CD4-positive, alpha-beta T cell treated with Interleukin-12 subunit alpha and Interleukin-12 subunit beta, for 1 hour (primary cell): ENCODE measurements around the gene PTPRE.
A peak's percentile ranks its signal among the peaks of the same experiment; 100 is the strongest.

ENCODE experiments used
- DNase-seq: peaks from one replicate; pipeline ENCODE4 v3.0.0-alpha.2; 2020

Gene PTPRE

GRCh38 chr10:127906548-127907377, at the start of gene PTPRE:
Gene PTPRE (plus strand): TSS chr10:127907103. CDS start chr10:128040882, 133,779 bp downstream.
- DNase-seq = peak; percentile 63

DNA sequence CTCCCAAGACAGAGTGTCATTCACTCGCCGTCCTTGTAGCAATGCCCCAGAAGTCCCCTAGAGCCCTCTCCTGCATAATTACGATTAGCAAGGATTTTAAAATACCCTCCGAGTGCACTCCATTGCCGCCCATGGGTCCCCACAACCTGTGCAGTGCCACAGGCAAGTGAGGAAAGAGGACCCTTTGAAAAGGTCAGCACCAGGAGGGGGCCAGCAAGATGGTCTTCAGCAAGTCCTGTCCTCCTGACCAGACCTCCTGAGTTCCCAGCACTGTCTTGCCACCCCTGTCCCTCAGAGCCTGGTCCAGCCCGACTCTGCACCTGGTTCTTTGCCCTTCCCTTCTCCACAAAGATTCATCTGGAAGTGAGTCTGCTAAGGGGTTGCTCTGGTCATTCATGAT, 46.3 kb upstream of the PTPRE start:
- DNase-seq = no peak

- no peak for DNase-seq
Measured at GRCh38 chr10:127863231-127863825, 43.6 kb upstream of the PTPRE start.

GRCh38 chr10:127866276-127867013, 40.5 kb upstream of the PTPRE start:
- DNase-seq = no peak

DNA sequence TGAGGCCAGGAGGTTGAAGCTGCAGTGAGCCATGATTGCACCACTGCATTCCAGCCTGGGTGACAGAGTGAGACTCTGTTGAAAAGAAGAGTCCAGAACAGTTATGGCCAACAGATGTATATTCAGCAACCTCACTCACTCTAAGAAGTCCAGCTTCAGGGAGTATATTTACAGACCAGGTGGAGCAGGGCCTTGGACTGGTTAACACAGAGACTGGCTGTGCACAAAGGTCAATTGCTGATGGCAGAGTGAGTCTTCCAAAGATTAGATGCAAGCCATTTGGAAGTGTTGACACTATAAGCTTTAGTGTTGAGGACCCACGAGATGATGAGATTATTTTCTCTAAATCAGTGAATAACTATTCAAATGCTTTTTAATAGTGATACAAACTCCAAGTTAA, 39.1 kb upstream of the PTPRE start:
- DNase-seq = no peak

DNA sequence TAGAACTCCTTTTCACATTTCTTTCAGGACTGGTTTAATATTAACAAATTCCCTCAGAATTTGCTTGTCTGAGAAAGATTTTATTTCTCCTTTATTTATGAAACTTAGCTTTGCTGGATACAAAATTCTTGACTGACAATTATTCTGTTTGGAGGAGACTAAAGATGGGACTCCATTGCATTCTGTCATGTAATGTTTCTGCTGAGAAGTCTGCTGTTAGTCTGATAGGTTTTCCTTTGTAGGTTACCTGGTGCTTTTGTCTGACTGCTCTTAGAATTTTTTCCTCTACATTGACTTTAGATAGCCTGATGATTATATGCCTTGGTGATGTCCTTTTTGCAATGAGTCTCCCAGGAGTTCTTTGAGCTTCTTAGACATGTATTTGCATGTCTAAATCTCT, 37.6 kb upstream of the PTPRE start:
- no peak for DNase-seq

DNA sequence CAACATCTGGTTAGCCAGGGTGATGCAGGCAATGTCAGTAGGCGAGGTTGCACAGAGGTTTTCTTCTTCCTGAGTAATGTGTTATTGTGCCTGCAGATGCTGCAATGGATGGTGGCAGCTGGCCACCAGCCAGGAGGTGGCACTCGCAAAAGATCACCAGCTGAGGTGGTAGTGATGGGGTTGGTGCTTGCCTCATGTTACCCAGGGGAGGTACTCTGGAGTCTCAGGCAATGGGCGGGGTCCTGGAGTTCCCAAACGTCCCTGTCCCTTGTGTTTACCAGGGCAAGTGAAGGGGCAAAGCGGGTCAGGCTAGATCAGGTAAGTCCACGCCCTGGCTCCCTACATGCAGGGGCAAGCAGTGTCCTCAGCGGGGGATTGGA, 35.3 kb upstream of the PTPRE start:
- DNase-seq = no peak

DNA sequence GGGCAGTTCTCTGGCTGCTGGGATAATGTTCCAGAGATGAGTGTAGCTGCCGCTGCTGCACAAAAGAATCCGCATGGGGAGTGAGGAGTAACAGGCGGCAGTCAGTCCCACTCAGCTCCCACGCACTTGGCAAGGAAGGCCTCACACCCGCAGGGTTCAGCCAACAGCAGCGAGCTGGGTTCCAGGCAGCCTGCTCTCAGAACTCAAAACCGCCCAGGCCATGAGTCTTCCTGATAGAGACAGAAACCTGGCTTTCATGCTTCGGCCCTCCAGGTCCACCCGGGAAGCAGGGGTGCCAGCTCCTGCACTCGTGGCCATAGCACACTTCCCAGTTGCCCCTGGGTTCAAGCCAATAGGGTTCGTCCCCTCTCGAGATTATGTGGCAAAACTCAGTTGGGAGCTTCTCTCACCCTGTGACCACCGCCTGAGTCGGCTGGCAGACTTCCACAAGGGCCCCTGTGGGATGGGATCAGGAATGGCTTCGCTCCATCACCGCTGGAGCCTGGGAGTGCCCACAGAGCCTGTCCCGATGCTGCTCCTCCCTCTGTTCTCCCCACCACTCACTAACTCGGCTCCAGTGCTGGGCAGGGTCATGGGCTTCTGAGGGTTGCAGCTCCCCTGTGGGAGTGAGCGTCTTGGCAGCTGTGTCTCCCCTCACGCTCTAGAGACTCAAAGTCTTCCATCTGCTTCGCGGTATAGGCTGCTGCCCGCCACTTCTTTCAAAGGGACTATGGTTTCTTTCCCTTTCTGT, 34.7 kb upstream of the PTPRE start:
- DNase-seq = no peak

- DNase-seq = no peak
Measured at GRCh38 chr10:127872871-127873600, 33.9 kb upstream of the PTPRE start.

- DNase-seq = no peak
Measured at GRCh38 chr10:127873901-127874470, 32.9 kb upstream of the PTPRE start.

GRCh38 chr10:127874671-127875448, 32.0 kb upstream of the PTPRE start:
- no peak for DNase-seq

GRCh38 chr10:127875449-127875765, 31.5 kb upstream of the PTPRE start:
- DNase-seq = no peak

GRCh38 chr10:127875916-127876315, 31.0 kb upstream of the PTPRE start:
- DNase-seq = no peak

DNA sequence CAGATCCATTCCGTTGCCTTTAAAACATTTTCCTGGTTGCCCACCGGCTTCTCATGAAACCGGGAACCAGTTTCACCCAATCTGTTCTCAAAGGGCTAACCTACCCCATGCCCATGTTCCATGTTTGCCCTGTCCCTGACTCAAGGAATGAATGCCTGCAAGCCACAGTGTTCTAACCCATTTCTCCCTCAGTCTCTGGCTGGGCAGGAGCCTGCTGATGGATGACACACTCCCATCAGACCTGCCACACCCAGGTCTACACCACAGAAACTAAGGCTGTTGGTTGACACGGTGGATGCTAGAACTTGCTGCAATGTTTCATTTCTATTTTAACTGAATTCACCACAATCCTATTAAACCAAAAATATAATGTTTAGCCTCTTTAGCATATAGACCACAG, 29.8 kb upstream of the PTPRE start:
- DNase-seq = no peak

DNA sequence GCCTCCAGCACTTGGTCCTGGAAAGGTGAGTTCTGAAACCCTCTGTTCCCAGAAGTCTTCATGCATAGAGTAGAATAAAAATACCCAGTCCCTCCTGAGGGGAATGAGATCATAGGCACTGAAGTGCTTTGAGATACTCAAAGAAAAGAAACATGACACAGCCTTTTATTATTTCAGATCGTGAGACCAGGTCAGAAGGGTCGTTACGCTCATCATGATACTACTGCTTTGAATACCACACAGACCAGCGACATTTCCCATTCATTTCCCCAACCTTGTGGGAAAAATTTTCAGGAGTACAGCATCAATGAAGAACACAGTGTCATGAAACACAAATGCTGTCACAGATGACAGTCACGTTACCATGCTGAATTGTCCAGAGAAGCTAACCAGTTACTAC, 29.2 kb upstream of the PTPRE start:
- DNase-seq = no peak

DNA sequence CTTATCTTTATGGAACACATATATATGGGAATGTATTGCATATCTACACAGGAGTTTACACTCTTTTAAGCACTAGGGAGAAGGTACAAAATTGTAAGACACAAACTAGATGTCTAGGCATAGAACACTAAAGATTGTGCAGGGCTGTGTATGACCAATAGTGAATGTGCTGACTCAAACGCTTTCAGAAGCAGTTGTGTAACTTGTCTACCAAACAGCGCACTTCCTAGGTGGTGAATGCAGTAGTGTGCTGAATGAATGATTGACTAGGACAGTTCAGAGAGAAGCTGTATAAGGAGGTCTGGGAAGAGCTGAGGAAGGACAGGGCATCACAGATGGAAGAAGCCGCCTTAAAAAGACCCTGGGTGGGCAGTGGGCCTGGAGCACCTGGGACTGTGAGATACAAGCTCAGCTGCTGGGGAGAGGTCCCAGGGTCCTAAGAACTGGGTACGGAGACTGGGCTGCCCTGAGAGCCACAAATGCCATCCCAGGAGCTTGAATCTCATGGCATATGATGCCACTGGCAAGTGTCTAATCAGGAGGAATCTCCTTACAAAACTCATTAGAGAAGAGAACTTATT, 28.3 kb upstream of the PTPRE start:
- DNase-seq = no peak

- DNase-seq = peak; percentile 17
Measured at GRCh38 chr10:127880557-127880956, 26.3 kb upstream of the PTPRE start.

- no peak for DNase-seq
Measured at GRCh38 chr10:127881262-127881661, 25.6 kb upstream of the PTPRE start.

DNA sequence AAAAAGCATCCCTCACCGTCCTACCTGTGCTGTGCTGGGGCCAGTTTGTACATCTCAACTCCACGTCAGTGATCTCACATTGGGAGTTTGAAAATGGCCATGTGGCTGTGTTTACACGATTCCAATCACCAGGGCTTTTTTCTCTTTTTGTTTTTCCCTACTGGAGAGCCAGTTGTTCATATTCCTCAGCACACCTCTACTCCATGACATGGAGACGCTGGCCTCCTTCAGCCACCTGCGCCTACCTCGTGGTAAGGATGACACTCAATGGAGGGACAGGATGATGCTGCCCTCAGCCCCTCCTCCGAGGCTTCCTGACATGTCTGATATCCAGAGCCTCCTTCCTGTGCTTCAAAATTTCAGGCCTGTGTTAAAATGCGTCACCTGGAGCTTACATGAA, 24.5 kb upstream of the PTPRE start:
- DNase-seq = no peak

DNA sequence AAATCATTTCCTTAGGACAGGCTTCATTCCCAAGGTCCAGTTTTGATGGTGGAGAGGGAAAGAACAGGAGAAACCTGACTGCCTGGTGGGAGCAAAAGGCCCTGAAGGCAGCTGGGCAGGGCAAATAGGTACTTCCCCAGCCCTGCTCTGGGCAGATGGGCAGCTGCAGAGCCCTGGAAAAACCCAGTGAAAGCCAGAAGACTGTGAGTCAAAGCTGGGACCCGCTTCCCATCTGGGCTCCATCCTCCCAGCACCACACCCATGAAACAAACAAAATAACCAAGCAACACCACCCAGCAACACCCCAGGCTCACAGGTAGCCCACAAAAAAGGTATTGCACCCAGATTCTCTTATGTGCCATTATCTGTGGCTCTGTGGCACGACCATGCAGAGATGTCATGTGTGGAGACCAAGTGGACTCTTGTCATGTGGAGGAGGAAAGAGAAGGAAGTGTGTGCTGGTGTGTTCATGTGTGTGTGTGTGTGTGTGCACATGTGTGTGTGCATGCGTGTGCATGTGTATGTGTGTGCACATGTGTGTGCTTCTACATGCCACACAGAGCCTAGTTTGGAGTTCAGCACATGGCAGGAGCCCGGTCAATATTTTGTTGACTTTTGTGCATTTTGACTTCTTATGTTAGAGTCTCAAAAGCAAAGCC, 24.0 kb upstream of the PTPRE start:
- DNase-seq = no peak

DNA sequence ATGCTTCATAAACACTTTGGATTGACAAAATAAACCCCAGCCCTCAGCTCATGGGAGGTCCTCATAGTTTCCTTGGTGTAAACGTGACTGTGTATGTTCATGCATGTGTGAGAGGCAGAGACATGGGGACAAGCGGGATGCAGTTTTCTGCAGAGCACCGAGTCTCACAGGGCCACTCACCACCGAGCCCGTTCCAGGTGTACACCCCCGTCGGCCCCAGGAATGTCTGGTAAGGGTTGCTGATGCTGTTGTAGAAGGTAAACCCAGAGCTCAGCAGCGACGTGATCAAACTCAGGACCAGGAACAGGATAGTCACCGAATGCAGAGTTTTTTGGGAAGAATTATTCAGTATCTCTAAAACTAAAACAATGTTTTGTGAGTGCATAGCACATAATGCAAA, 23.4 kb upstream of the PTPRE start:
- no peak for DNase-seq
